HepG2 (cell line): Measurements from ENCODE around the gene SLC25A11. TPM values are rescaled to one million over a fixed set of nuclear protein-coding genes. Genes with fewer than 3 reads are reported as not detected.

Experiments used
- ARNT2 ChIP-seq: sonication (generic); formaldehyde crosslinking; IDR thresholded peaks from 2 replicates; pipeline ENCODE4 v1.8.0; 2022; ENCODE audit warnings: mild to moderate bottlenecking, low read depth, missing genetic modification reagents, moderate library complexity
- BORCS8-MEF2B ChIP-seq: sonication (generic); formaldehyde crosslinking; IDR thresholded peaks from 2 replicates; pipeline ENCODE4 v1.8.0; 2022; ENCODE audit warnings: mild to moderate bottlenecking, missing genetic modification reagents
- DPF2 ChIP-seq: sonication (generic); formaldehyde crosslinking; IDR thresholded peaks from 2 replicates; pipeline ENCODE4 v1.4.0; 2020; ENCODE audit warnings: mild to moderate bottlenecking, low read depth, missing genetic modification reagents, borderline replicate concordance
- JUND ChIP-seq: sonication (generic); formaldehyde crosslinking; IDR thresholded peaks from 2 replicates; pipeline ENCODE4 v1.8.0; 2022; ENCODE audit warnings: mild to moderate bottlenecking, missing genetic modification reagents
- KMT2B ChIP-seq: IDR thresholded peaks from 2 replicates; pipeline ENCODE4 v1.6.1; 2016; ENCODE audit warnings: missing genetic modification reagents, missing compliant biosample characterization
- MYC ChIP-seq: sonication (generic); formaldehyde crosslinking; IDR thresholded peaks from 2 replicates; pipeline ENCODE4 v1.9.0; 2021; ENCODE audit warnings: missing genetic modification reagents, borderline replicate concordance
- NFIC ChIP-seq: IDR thresholded peaks from 2 replicates; pipeline ENCODE4 v1.6.1; 2012; ENCODE audit warnings: mild to moderate bottlenecking, low read length, inconsistent platforms
- REXO4 ChIP-seq: sonication (generic); formaldehyde crosslinking; IDR thresholded peaks from 2 replicates; pipeline ENCODE4 v1.8.0; 2022; ENCODE audit warnings: missing genetic modification reagents, mild to moderate bottlenecking, borderline replicate concordance
- RFX1 ChIP-seq: fragments of 450-650 bp; IDR thresholded peaks from 2 replicates; pipeline ENCODE4 v1.6.1; 2017
- RFX5 ChIP-seq: IDR thresholded peaks from 2 replicates; pipeline ENCODE4 v1.6.1; 2011; ENCODE audit warnings: low read depth, low read length, improper control_type of control experiment
- SALL1 ChIP-seq: sonication (generic); formaldehyde crosslinking; IDR thresholded peaks from 2 replicates; pipeline ENCODE4 v1.8.0; 2022; ENCODE audit warnings: mild to moderate bottlenecking, missing genetic modification reagents
- SP5 ChIP-seq: IDR thresholded peaks from 2 replicates; pipeline ENCODE4 v1.6.1; 2016; ENCODE audit warnings: low read depth, borderline replicate concordance
- TBX3 ChIP-seq: fragments of 450-650 bp; IDR thresholded peaks from 2 replicates; pipeline ENCODE4 v1.6.1; 2017; ENCODE audit warnings: antibody characterized with exemption, mild to moderate bottlenecking, inconsistent platforms, borderline replicate concordance
- TCF7L2 ChIP-seq: IDR thresholded peaks from 2 replicates; pipeline ENCODE4 v1.6.1; 2011; ENCODE audit warnings: mild to moderate bottlenecking, low read depth, low read length, moderate library complexity
- ZC3H4 ChIP-seq: sonication (generic); formaldehyde crosslinking; IDR thresholded peaks from 2 replicates; pipeline ENCODE4 v1.4.0; 2020; ENCODE audit warnings: missing genetic modification reagents, borderline replicate concordance
- ZFP37 ChIP-seq: sonication (generic); formaldehyde crosslinking; IDR thresholded peaks from 2 replicates; pipeline ENCODE4 v1.4.0; 2020; ENCODE audit warnings: missing genetic modification reagents, borderline replicate concordance
- ZNF180 ChIP-seq: sonication (generic); formaldehyde crosslinking; IDR thresholded peaks from 2 replicates; pipeline ENCODE4 v1.4.0; 2020; ENCODE audit warnings: low read depth, missing genetic modification reagents, borderline replicate concordance
- ZNF678 ChIP-seq: sonication (generic); formaldehyde crosslinking; IDR thresholded peaks from 2 replicates; pipeline ENCODE4 v1.4.0; 2020; ENCODE audit warnings: mild to moderate bottlenecking, missing genetic modification reagents
- ZSCAN25 ChIP-seq: sonication (generic); formaldehyde crosslinking; IDR thresholded peaks from 2 replicates; pipeline ENCODE4 v1.8.0; 2022; ENCODE audit warnings: mild to moderate bottlenecking, missing genetic modification reagents
- ZSCAN30 ChIP-seq: sonication (generic); formaldehyde crosslinking; IDR thresholded peaks from 2 replicates; pipeline ENCODE4 v1.5.0; 2020; ENCODE audit warnings: mild to moderate bottlenecking, missing genetic modification reagents
- polyA plus RNA-seq, 8 experiments: library from polyadenylated mRNA; depleted of rRNA in 3 of 8; stranded (reverse) in 7 of 8; unstranded in 1 of 8; fragments of >200 nt; fragmentation: Illumina TruSeq in 4 of 8; extraction: Trizol in 4 of 8; gene quantifications; 2 replicates each; pipeline versions ENCODE4 v1.2.1 to v1.2.3, GENCODE V29; 2011 to 2016; ENCODE audit warnings: low read depth in 4 of 8, missing spikeins in 1 of 8, mixed read lengths in 1 of 8; ENCODE audit not compliant: insufficient read depth in 1 of 8
- total RNA-seq, 5 experiments: library from RNA; depleted of rRNA; stranded (reverse); fragments of >200 nt; fragmentation: Illumina TruSeq; extraction: Trizol; gene quantifications; 2 replicates each; pipeline ENCODE4 v1.2.3, GENCODE V29; 2016; ENCODE audit warnings: low read depth in 1 of 5
- TF ChIP-seq, protein P1 (sequence below): sonication (generic); formaldehyde crosslinking; IDR thresholded peaks from 2 replicates; pipeline ENCODE4 v1.4.0; 2020; ENCODE audit warnings: missing genetic modification reagents
- TF ChIP-seq, protein P2 (sequence below): sonication (generic); formaldehyde crosslinking; IDR thresholded peaks from 2 replicates; pipeline ENCODE4 v1.8.1; 2022; ENCODE audit warnings: low read depth, mild to moderate bottlenecking, missing genetic modification reagents
- TF ChIP-seq, protein P3 (sequence below): sonication (generic); formaldehyde crosslinking; IDR thresholded peaks from 2 replicates; pipeline ENCODE4 v1.4.0; 2020; ENCODE audit warnings: low read depth, missing genetic modification reagents

SLC25A11 gene
- total and polyA plus RNA-seq, 2 of the 13 experiments (the other 11 are each of a cell fraction or from before 2014, with no cell fraction given), result 35.4 to 47.2 TPM

DNA sequence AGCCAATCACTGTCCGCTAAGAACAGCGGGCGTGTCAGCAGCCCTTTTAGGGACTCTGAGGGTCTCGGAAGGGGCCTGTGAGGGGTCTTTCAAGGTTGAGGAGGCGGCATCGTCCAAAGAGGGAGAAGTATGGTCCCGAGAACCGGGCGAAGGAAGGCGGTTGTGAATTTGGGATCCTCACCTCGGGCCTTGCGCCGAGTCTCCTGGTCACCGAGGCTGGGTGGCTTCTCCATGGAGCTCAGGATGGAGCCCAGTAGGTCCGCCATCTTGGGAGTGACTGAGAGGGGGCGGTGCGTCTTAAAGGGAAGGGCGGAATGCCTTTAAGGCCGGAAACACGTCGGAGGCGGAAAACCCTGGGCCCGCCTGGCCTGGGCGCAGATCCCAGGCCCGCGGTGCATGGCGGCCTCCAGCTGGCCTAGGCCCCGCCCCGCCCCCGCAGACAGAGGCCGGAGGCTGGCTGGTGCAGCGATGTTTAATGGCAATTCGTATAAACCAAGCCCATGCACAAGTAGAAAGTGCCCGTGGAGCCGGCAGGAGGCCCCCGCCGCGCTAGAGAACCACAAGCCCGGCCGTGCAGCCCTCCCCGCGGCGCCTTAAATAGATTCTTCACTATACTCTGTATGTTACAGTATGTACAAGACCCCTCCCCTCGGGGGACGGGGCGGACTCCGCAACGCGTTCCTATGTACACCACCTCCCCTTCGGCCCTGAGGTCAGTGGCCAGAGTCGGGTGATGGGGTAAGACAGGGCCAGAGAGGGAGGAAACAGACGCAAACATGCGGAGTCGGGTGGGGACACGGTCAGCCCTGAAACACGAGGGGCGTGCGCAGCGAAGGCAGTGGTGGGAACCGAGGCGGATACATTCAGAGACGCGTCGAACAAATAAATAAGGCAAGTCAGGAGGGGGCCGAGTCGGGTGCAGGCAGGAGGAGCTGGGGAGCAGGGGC, 28.0 kb upstream of the SLC25A11 start, which contains the start of gene SPAG7 (continued):
- TF ChIP-seq ZC3H4 (CRISPR knock-in tag) (peak; percentile 83), KMT2B (CRISPR knock-in tag) (no peak; the same call in 1 of the 2 replicates), ZSCAN30 (CRISPR knock-in tag) (no peak), TBX3 (no peak), ZFP37 (CRISPR knock-in tag) (peak; percentile 36; the same call in 1 of the 2 replicates), RFX5 (no peak), MYC (peak; percentile 79), SALL1 (CRISPR knock-in tag) (no peak; the same call in none of the 2 replicates), TCF7L2 (no peak), ZNF180 (CRISPR knock-in tag) (no peak), SP5 (peak; percentile 56; the same call in 1 of the 2 replicates), REXO4 (CRISPR knock-in tag) (no peak), RFX1 (no peak), JUND (CRISPR knock-in tag) (peak; percentile 59; the same call in 1 of the 2 replicates), ARNT2 (CRISPR knock-in tag) (no peak), NFIC (0 out of 2 replicates have a peak, but pooled peaks have one; percentile 38), ZSCAN25 (CRISPR knock-in tag) (peak; percentile 55; the same call in 1 of the 2 replicates), BORCS8-MEF2B (CRISPR knock-in tag) (peak; percentile 24), ZNF678 (CRISPR knock-in tag) (no peak), DPF2 (no peak)
- TF ChIP-seq, protein P1, sequence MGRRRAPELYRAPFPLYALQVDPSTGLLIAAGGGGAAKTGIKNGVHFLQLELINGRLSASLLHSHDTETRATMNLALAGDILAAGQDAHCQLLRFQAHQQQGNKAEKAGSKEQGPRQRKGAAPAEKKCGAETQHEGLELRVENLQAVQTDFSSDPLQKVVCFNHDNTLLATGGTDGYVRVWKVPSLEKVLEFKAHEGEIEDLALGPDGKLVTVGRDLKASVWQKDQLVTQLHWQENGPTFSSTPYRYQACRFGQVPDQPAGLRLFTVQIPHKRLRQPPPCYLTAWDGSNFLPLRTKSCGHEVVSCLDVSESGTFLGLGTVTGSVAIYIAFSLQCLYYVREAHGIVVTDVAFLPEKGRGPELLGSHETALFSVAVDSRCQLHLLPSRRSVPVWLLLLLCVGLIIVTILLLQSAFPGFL (CRISPR knock-in tag), result no peak
- TF ChIP-seq, protein P2, sequence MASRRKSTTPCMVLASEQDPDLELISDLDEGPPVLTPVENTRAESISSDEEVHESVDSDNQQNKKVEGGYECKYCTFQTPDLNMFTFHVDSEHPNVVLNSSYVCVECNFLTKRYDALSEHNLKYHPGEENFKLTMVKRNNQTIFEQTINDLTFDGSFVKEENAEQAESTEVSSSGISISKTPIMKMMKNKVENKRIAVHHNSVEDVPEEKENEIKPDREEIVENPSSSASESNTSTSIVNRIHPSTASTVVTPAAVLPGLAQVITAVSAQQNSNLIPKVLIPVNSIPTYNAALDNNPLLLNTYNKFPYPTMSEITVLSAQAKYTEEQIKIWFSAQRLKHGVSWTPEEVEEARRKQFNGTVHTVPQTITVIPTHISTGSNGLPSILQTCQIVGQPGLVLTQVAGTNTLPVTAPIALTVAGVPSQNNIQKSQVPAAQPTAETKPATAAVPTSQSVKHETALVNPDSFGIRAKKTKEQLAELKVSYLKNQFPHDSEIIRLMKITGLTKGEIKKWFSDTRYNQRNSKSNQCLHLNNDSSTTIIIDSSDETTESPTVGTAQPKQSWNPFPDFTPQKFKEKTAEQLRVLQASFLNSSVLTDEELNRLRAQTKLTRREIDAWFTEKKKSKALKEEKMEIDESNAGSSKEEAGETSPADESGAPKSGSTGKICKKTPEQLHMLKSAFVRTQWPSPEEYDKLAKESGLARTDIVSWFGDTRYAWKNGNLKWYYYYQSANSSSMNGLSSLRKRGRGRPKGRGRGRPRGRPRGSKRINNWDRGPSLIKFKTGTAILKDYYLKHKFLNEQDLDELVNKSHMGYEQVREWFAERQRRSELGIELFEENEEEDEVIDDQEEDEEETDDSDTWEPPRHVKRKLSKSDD (CRISPR knock-in tag), result peak; percentile 93
- TF ChIP-seq, protein P3, sequence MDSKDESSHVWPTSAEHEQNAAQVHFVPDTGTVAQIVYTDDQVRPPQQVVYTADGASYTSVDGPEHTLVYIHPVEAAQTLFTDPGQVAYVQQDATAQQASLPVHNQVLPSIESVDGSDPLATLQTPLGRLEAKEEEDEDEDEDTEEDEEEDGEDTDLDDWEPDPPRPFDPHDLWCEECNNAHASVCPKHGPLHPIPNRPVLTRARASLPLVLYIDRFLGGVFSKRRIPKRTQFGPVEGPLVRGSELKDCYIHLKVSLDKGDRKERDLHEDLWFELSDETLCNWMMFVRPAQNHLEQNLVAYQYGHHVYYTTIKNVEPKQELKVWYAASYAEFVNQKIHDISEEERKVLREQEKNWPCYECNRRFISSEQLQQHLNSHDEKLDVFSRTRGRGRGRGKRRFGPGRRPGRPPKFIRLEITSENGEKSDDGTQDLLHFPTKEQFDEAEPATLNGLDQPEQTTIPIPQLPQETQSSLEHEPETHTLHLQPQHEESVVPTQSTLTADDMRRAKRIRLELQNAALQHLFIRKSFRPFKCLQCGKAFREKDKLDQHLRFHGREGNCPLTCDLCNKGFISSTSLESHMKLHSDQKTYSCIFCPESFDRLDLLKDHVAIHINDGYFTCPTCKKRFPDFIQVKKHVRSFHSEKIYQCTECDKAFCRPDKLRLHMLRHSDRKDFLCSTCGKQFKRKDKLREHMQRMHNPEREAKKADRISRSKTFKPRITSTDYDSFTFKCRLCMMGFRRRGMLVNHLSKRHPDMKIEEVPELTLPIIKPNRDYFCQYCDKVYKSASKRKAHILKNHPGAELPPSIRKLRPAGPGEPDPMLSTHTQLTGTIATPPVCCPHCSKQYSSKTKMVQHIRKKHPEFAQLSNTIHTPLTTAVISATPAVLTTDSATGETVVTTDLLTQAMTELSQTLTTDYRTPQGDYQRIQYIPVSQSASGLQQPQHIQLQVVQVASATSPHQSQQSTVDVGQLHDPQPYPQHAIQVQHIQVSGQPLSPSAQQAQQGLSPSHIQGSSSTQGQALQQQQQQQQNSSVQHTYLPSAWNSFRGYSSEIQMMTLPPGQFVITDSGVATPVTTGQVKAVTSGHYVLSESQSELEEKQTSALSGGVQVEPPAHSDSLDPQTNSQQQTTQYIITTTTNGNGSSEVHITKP, result peak; percentile 70; the same call in 1 of the 2 replicates
